ENCODE results near the gene MYO7B. TPM values are rescaled to one million over a fixed set of nuclear protein-coding genes. Genes with fewer than 3 reads are reported as not detected.

The MYO7B gene
- total RNA-seq, 1 experiment from 2014 or later = not detected

Other genes with a start within 250 kb of the MYO7B start
- 34.2 and 42.1 TPM in 2 replicates for gene ERCC3, start 241.5 kb upstream of the MYO7B start, total RNA-seq (2014; rRNA removed; shearing (Covaris generic))
- 39.9 and 41.7 TPM in 2 replicates for gene MAP3K2, start 147.7 kb upstream of the MYO7B start, total RNA-seq (2014; rRNA removed; shearing (Covaris generic))
- gene PROC, start 117.3 kb upstream of the MYO7B start, total RNA-seq (2014; rRNA removed; shearing (Covaris generic)) = 0.15 TPM in 1 of 2 replicates, not detected in the other
- 49.7 and 49.8 TPM in 2 replicates for gene IWS1, start 9.2 kb upstream of the MYO7B start, total RNA-seq (2014; rRNA removed; shearing (Covaris generic))
- not detected in 2 replicates for gene GPR17, start 110.5 kb downstream of the MYO7B start, total RNA-seq (2014; rRNA removed; shearing (Covaris generic))
- gene LIMS2, start 139.8 kb downstream of the MYO7B start, total RNA-seq (2014; rRNA removed; shearing (Covaris generic)) = not detected in 2 replicates
- gene SFT2D3, start 165.8 kb downstream of the MYO7B start, total RNA-seq (2014; rRNA removed; shearing (Covaris generic)) = 7.4 and 8.4 TPM in 2 replicates